H9 (cell line): ENCODE results near the gene NPAS2. TPM values are rescaled to one million over a fixed set of nuclear protein-coding genes. Genes with fewer than 3 reads are reported as not detected.

Source experiments
- DNase-seq: peaks from one replicate; pipeline ENCODE4 v3.0.0-alpha.2; 2017
- H2AFZ ChIP-seq: one replicate; pipeline ENCODE4 v1.6.1; 2013; ENCODE audit warnings: mild to moderate bottlenecking, low read length, control low read depth, moderate library complexity
- H2AK5ac ChIP-seq: 2 replicates; pipeline ENCODE4 v1.6.1; 2013; ENCODE audit warnings: low read length, control low read depth, mixed read lengths; ENCODE audit not compliant: insufficient read length
- H2BK120ac ChIP-seq: one replicate; pipeline ENCODE4 v1.6.1; 2013; ENCODE audit warnings: low read depth, mild to moderate bottlenecking, low read length, control low read depth, inconsistent platforms; ENCODE audit not compliant: poor library complexity, severe bottlenecking
- H2BK12ac ChIP-seq: 2 replicates; pipeline ENCODE4 v1.6.1; 2013; ENCODE audit warnings: low read length, control low read depth, mixed read lengths, low read depth; ENCODE audit not compliant: insufficient read length
- H2BK15ac ChIP-seq: 2 replicates; pipeline ENCODE4 v1.6.1; 2013; ENCODE audit warnings: low read depth, low read length, control low read depth
- H2BK20ac ChIP-seq: one replicate; pipeline ENCODE4 v1.6.1; 2013; ENCODE audit warnings: low read depth, mild to moderate bottlenecking, low read length, control low read depth, inconsistent platforms; ENCODE audit not compliant: poor library complexity, severe bottlenecking
- H2BK5ac ChIP-seq: 2 replicates; pipeline ENCODE4 v1.6.1; 2013; ENCODE audit warnings: low read length, control low read depth, mixed read lengths; ENCODE audit not compliant: insufficient read length
- H3K14ac ChIP-seq: 2 replicates; pipeline ENCODE4 v1.6.1; 2013; ENCODE audit warnings: low read length, control low read depth; ENCODE audit not compliant: insufficient read depth
- H3K18ac ChIP-seq: 2 replicates; pipeline ENCODE4 v1.6.1; 2013; ENCODE audit warnings: low read depth, mild to moderate bottlenecking, mixed read lengths, low read length, control low read depth; ENCODE audit not compliant: insufficient read length
- H3K23ac ChIP-seq: 2 replicates; pipeline ENCODE4 v1.6.1; 2013; ENCODE audit warnings: low read length, control low read depth, mixed read lengths, low read depth; ENCODE audit not compliant: insufficient read length
- H3K23me2 ChIP-seq: 2 replicates; pipeline ENCODE4 v1.6.1; 2013; ENCODE audit warnings: low read depth, mild to moderate bottlenecking, mixed read lengths, low read length, control low read depth; ENCODE audit not compliant: insufficient read length, poor library complexity, severe bottlenecking
- H3K27ac ChIP-seq: 2 replicates; pipeline ENCODE4 v1.5.1; 2013; ENCODE audit warnings: low read length, control low read depth, mixed read lengths, low read depth; ENCODE audit not compliant: insufficient read length
- H3K27me3 ChIP-seq: 2 replicates; pipeline ENCODE4 v1.6.1; 2013; ENCODE audit warnings: low read length, control low read depth, inconsistent platforms; ENCODE audit not compliant: insufficient read depth
- H3K4ac ChIP-seq: 2 replicates; pipeline ENCODE4 v1.6.1; 2013; ENCODE audit warnings: low read depth, mild to moderate bottlenecking, control low read depth, inconsistent platforms, low read length, moderate library complexity
- H3K4me1 ChIP-seq: 2 replicates; pipeline ENCODE4 v1.6.1; 2013; ENCODE audit warnings: low read length, control low read depth, inconsistent platforms; ENCODE audit not compliant: insufficient read depth
- H3K4me2 ChIP-seq: 2 replicates; pipeline ENCODE4 v1.6.1; 2013; ENCODE audit warnings: low read length, control low read depth, mixed read lengths; ENCODE audit not compliant: insufficient read length, insufficient read depth
- H3K56ac ChIP-seq: 2 replicates; pipeline ENCODE4 v1.6.1; 2013; ENCODE audit warnings: low read depth, mild to moderate bottlenecking, mixed read lengths, low read length, control low read depth; ENCODE audit not compliant: insufficient read length
- H3K79me1 ChIP-seq: 2 replicates; pipeline ENCODE4 v1.6.1; 2013; ENCODE audit warnings: low read depth, mild to moderate bottlenecking, moderate library complexity, low read length, control low read depth, inconsistent platforms; ENCODE audit not compliant: insufficient read depth, poor library complexity, severe bottlenecking
- H3K79me2 ChIP-seq: 2 replicates; pipeline ENCODE4 v1.6.1; 2013; ENCODE audit warnings: low read length, control low read depth, inconsistent platforms; ENCODE audit not compliant: insufficient read depth
- H3K9ac ChIP-seq: 2 replicates; pipeline ENCODE4 v1.6.1; 2013; ENCODE audit warnings: low read length, control low read depth, mixed read lengths; ENCODE audit not compliant: insufficient read length; ENCODE audit errors: extremely low read depth
- H3K9me3 ChIP-seq: one replicate; pipeline ENCODE4 v1.6.1; 2013; ENCODE audit warnings: low read depth, low read length, inconsistent platforms; ENCODE audit not compliant: control insufficient read depth
- H3T11ph ChIP-seq: one replicate; pipeline ENCODE4 v1.6.1; 2013; ENCODE audit warnings: mild to moderate bottlenecking, low read length, control low read depth, inconsistent platforms
- H4K20me1 ChIP-seq: one replicate; pipeline ENCODE4 v1.6.1; 2013; ENCODE audit not compliant: control insufficient read depth, insufficient read length, insufficient read depth
- H4K5ac ChIP-seq: 2 replicates; pipeline ENCODE4 v1.6.1; 2013; ENCODE audit warnings: low read depth, mild to moderate bottlenecking, mixed read lengths, low read length, control low read depth; ENCODE audit not compliant: insufficient read length
- H4K8ac ChIP-seq: replicated peaks from 2 replicates; pipeline ENCODE4 v1.6.1; 2013; ENCODE audit warnings: low read length, control low read depth, mixed read lengths, low read depth; ENCODE audit not compliant: insufficient read length
- H4K91ac ChIP-seq: 2 replicates; pipeline ENCODE4 v1.6.1; 2013; ENCODE audit warnings: low read depth, mild to moderate bottlenecking, moderate library complexity, mixed read lengths, low read length, control low read depth; ENCODE audit not compliant: insufficient read length
- H3K27ac Mint-ChIP-seq, 3 experiments: 2 replicates in 2 of 3; 3 replicates in 1 of 3; pipeline ENCODE4 v1.8.0; 2020 to 2021; ENCODE audit warnings: mixed read lengths in 3 of 3, mild to moderate bottlenecking in 1 of 3, moderate library complexity in 1 of 3
- H3K27me3 Mint-ChIP-seq: 2 replicates; pipeline ENCODE4 v1.8.0; 2021; ENCODE audit warnings: low read depth, mild to moderate bottlenecking, moderate library complexity, mixed read lengths
- H3K36me3 Mint-ChIP-seq, 3 experiments: 2 replicates in 2 of 3; 3 replicates in 1 of 3; pipeline ENCODE4 v1.8.0; 2020 to 2021; ENCODE audit warnings: low read depth in 3 of 3, mixed read lengths in 3 of 3; ENCODE audit not compliant: insufficient read depth in 1 of 3
- H3K4me1 Mint-ChIP-seq, 2 experiments: 2 replicates each; pipeline ENCODE4 v1.8.0; 2020; ENCODE audit warnings: mixed read lengths in 2 of 2
- H3K4me3 Mint-ChIP-seq, 2 experiments: 2 replicates in 1 of 2; 3 replicates in 1 of 2; pipeline ENCODE4 v1.8.0; 2020 to 2021; ENCODE audit warnings: mild to moderate bottlenecking in 2 of 2, mixed read lengths in 2 of 2, moderate library complexity in 1 of 2
- H3K9me3 Mint-ChIP-seq, 2 experiments: 2 replicates in 1 of 2; 3 replicates in 1 of 2; pipeline ENCODE4 v1.8.0; 2020; ENCODE audit warnings: mild to moderate bottlenecking in 2 of 2, mixed read lengths in 2 of 2, moderate library complexity in 1 of 2
- WGBS: extraction: QIAGEN DNeasy Blood & Tissue Kit; methylation state at CpG from one replicate; pipeline ENCODE4 v1.1.7; 2013; ENCODE audit warnings: missing lambda C conversion rate, low lambda C conversion rate, mixed read lengths; ENCODE audit not compliant: insufficient read length; ENCODE audit errors: extremely low coverage; 5-methylcytosine and 5-hydroxymethylcytosine counted together
- total RNA-seq: library from RNA; stranded (reverse); gene quantifications from 2 replicates; pipeline ENCODE4 v1.2.1, GENCODE V29; 2021
- TF ChIP-seq, protein P1 (sequence below): fragments of 200-600 bp; sonication (generic); conservative IDR thresholded peaks from 3 replicates; pipeline ENCODE4 v1.8.0; 2021; ENCODE audit warnings: antibody characterized with exemption, mild to moderate bottlenecking

Gene NPAS2
- total RNA-seq, 1 experiment from 2014 or later: 1.3 TPM

GRCh38 chr2:100780203-100781008 is 39.5 kb upstream of the NPAS2 start:
- H3K27me3 Mint-ChIP-seq: peaks cover 2% of the 10 kb centered on the region; the same call in 1 of the 2 replicates
- no peak overlapping the region for H3K9ac ChIP-seq

More at GRCh38 chr2:100780203-100781008, 39.5 kb upstream of the NPAS2 start:
- Histone ChIP-seq H2BK5ac (no peak overlapping the region), H3K4me1 (no peaks in the 10 kb centered on the region; the same call in 1 of the 2 replicates), H4K91ac (no peak overlapping the region), H3K79me2 (no peaks in the 10 kb centered on the region), H3K56ac (no peak overlapping the region), H3K14ac (no peak overlapping the region; the same call in 1 of the 2 replicates), H4K20me1 (no peaks in the 10 kb centered on the region), H3K4me2 (no peak overlapping the region), H2AFZ (no peak overlapping the region), H2AK5ac (no peak overlapping the region), H2BK120ac (no peak overlapping the region), H2BK15ac (no peak overlapping the region), H3K23ac (no peak overlapping the region), H3K23me2 (no peaks in the 10 kb centered on the region), H4K8ac (no peak overlapping the region), H2BK20ac (no peak overlapping the region), H4K5ac (no peak overlapping the region), H3K18ac (no peak overlapping the region), H3K79me1 (no peaks in the 10 kb centered on the region), H3K9me3 (no peaks in the 10 kb centered on the region), H3K27me3 (no peaks in the 10 kb centered on the region), H2BK12ac (no peak overlapping the region), H3T11ph (no peak overlapping the region), H3K4ac (no peak overlapping the region), H3K27ac (no peak overlapping the region)
- TF ChIP-seq, protein P1, sequence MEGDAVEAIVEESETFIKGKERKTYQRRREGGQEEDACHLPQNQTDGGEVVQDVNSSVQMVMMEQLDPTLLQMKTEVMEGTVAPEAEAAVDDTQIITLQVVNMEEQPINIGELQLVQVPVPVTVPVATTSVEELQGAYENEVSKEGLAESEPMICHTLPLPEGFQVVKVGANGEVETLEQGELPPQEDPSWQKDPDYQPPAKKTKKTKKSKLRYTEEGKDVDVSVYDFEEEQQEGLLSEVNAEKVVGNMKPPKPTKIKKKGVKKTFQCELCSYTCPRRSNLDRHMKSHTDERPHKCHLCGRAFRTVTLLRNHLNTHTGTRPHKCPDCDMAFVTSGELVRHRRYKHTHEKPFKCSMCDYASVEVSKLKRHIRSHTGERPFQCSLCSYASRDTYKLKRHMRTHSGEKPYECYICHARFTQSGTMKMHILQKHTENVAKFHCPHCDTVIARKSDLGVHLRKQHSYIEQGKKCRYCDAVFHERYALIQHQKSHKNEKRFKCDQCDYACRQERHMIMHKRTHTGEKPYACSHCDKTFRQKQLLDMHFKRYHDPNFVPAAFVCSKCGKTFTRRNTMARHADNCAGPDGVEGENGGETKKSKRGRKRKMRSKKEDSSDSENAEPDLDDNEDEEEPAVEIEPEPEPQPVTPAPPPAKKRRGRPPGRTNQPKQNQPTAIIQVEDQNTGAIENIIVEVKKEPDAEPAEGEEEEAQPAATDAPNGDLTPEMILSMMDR: no peak
- H3K4me1 Mint-ChIP-seq: peaks cover 11 to 16% of the 10 kb centered on the region in 2 experiments
- no peak for DNase-seq
- H3K27ac Mint-ChIP-seq: peak overlapping the region in 1 of 3 experiments; percentile 72; a peak in 1 of 7 replicates
- H3K9me3 Mint-ChIP-seq: no peaks in the 10 kb centered on the region
- no peaks in the 10 kb centered on the region for H3K36me3 Mint-ChIP-seq
- WGBS: no CpG with 5 or more reads among the region's 8 CpGs
- no peak overlapping the region for H3K4me3 Mint-ChIP-seq
